ENCODE results near the gene CROCC2.

The CROCC2 gene

GRCh38 chr2:240893363-240893844 lies 12.7 kb upstream of the CROCC2 start:
- DNase-seq = no peak

DNA sequence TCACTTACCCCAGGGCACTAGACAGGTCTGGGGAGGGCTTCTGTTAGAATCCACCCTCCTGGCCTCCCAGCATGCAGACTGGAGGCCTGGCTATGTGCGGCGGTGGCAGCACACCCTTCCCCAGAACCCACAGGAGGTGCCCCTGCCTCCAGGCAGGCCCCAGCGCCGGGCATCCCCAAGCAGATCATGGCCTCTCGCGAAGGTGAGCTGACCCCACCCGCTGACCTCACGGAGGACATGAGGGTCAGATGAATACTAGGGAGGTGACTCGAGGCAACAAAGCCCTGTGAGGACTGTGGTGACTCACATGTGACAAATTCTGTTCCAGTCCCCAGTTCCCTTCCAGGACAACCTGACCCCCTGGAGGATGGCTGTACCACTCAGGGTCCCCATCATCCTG lies 12.1 kb upstream of the CROCC2 start:
- no peak for DNase-seq

DNA sequence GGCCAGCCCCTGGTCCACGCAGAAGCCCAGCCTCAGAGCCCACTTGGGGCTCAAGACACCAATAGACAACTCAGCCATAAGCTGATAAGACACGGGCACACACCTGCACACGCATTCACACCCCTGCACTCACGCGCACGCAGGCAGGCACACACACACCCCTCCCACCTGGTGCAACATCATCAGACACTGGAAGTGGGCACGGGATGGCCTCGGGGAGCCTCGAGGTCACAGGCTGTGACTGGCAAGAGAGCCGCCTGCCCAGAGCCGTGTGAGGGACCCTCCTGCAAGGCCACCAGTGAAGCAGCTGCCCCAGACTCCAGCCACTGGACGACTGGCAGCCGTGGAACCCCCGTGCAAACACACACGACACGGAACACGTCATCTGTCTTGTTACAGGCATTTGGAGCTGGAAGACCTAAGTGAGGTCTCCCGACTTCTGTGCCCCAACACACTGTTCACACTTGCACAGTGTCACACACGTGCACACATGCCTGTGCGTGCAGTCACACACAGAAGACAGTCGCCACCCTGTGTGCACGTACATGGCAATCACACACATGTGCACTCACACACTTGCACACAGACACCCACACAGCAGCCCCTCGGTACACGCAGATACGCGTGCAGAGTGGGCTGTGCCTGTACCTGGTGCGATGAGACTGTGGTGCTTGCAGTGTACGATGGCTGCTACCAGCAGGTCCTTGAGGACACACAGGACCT lies 11.1 kb upstream of the CROCC2 start:
- no peak for DNase-seq

- DNase-seq = no peak
These were observed 10.3 kb upstream of the CROCC2 start, which contains the start of gene MAB21L4 for GRCh38 chr2:240895656-240896388. Gene MAB21L4 (minus strand): TSS chr2:240896156. CDS start chr2:240895997, 159 bp downstream.

- DNase-seq = no peak
These were observed 9.7 kb upstream of the CROCC2 start for GRCh38 chr2:240896394-240896793.

DNA sequence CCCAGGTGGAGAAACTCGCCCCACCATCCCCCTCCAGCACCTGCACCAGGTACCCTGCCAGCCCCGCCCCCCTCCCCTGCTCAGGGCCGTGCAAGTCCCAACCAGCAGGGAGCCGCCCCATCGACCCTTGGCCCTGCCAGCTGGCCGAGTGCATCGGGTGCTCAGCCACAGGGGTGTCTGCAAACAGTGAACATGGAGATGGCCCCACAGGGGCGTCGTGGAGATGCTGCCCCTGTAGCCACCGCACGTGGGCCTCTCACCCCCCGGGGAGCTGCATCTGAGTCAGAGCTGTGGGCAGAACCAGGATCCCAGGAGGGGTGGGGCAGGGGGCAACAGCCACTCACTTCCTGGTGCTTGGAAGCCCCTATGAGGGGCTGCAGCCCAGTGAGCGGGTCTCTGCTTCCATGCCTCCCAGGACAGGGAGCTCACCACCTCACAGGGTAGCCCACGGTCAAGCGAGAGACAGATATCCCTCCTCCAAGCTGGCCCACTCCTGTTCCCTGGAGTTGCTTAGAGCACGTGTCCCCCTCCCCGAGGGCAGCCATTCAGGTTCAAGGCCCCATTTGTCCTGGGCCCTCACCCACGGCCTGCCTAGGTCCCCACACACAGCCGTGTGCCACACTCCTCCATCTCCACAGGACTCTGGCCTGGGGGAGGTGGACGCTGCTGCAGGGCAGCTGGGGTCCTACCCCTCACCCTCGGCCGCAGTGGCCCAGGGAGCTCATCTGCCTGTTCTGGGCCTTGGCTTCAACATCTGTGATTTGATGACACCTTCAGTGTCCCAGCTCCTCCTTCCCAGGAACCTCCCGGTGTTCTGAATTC lies 9.1 kb upstream of the CROCC2 start:
- DNase-seq = no peak

GRCh38 chr2:240898108-240898730 lies 7.9 kb upstream of the CROCC2 start:
- no peak for DNase-seq

GRCh38 chr2:240898731-240899467 lies 7.2 kb upstream of the CROCC2 start:
- no peak for DNase-seq

DNA sequence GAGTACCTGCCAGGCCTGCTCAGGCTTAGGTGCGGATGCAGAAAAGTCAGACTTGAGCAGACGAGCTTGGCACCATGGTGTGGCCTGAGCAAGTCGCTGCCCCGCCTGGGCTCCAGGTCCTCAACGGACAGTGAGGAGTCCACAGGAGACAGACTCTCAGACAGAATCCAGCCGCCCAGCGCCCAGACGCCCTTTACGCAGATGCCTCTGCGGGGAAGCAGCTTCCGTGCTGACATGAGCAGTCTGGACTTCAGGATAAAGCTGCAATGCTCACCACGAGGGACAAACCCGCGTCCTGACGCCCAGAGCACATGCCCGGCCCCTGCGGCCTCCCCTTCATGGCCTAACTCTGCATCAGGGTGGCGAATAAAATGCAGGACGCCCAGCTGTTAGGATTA lies 6.7 kb upstream of the CROCC2 start:
- DNase-seq = no peak

GRCh38 chr2:240900141-240900860 lies 5.8 kb upstream of the CROCC2 start:
- no peak for DNase-seq

- DNase-seq = no peak
These were observed 4.0 kb upstream of the CROCC2 start for GRCh38 chr2:240901986-240902614.

GRCh38 chr2:240902615-240903041 lies 3.5 kb upstream of the CROCC2 start:
- DNase-seq = no peak

- DNase-seq = no peak
These were observed 2.7 kb upstream of the CROCC2 start for GRCh38 chr2:240903191-240904060.

DNA sequence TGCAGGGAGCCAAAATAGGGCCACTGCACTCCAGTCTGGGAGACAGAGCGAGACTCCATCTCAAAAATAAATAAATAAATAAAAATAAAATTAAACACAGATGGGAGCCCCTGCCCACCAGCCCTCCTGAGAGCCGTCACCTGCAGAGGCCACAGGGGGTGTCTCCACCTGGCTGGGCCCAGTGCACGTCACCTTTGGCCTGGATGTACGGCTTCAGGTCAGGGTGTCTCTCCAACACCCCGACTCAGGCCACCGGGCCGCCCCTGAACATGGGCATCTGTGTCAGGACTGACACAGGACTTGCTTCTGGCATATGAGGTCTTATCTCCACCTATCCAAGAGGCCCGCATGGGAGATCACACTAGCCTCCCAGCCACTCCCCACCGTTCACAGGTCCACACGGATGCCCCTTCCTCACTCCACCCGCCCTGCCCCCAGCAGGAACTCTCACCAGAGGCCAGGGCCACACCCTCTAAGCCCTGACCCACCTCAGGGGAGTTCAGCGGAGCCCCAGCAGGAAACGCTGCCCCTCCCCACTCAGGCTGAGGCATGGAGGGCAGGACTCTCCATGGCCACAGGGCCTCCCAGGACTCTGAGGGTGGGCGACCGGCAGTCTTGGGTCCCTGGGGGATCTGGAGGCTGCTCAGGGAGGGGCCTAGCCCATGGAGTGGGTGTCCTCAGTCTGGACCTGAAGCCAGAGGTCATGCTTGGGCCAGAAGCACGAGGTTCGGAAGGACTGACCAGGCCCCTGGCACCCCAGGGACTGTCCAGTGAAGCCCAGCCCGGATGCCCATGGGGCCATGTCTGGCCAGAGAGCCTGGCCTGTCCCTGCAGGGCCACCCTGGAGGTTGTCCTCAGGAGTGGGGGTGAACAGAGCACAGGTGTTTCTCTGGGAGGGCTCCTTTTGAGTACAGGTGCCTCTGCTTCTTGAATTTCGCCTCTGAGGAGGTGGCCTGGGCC lies 1.6 kb upstream of the CROCC2 start:
- no peak for DNase-seq

GRCh38 chr2:240905176-240905781 lies 857 bp upstream of the CROCC2 start:
- no peak for DNase-seq

DNA sequence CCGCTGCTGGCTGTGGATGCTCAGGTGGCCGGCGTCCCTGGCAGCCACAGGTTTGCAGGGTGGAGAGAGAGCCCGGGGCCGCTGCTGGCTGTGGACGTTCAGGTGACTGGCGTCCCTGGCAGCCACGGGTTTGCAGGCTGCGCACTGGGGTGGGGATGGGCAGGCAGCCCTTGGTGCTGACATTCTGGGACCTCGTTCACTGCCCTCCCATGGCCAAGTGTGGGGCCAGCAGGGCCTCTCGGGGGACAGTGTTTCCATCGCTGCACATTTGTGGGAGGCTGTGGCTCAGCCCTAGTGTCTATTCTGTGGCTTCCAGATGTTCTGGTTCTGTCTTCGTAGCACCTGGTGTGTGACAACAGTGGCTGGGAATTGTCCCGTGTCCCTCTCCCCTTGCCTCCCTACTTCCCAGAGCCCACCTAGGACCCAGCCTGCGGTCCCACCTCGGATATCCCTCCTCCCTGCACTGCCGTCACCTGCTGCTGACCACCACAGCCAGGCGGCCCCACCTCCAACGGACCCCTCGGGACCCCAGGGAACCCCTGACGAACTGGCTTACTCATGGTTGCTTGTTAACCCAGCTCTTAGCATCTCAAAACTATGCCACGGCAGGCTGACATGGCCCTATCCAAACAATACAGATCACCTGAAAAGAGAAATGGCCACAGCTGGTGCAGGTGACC lies 915 bp downstream of the CROCC2 start:
- no peak for DNase-seq

DNA sequence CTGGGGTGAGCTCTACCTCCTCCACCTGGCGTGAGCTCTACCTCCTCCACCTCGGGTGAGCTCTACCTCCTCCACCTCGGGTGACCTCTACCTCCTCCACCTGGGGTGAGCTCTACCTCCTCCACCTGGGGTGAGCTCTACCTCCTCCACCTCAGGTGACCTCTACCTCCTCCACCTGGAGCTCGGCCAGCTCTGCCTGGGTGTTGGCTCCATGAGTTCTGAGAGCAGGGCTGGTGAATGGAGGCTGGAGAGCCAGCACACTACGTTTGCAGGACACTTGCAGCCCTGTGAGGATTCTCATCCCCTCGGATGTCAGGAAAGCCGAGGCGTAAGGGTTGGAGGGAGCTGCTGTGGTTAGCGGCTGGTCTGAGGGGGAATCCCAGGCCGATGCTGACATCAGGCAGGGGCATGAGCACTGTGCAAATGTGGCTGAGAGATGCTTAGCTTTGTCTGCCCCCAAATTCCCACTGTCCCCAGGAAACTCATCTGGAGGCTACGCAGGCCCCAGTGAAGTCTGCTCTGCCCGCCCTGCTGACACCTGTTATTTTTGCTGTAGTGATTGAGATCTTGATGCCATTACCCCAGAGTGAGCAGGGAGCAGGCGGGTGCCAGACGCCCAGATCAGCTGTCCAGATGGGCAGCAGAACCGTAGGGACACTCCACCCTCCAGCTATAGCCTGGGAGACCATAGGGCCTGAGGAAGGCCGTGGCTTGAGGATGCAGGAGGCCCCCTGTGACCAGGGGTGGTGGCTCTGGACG lies 3.3 kb downstream of the CROCC2 start:
- DNase-seq = no peak

Measured in CD4-positive, alpha-beta T cell treated with Interleukin-6 for 4 hours (primary cell).